ENCODE measurements around the gene TMC6. TPM values are rescaled to one million over a fixed set of nuclear protein-coding genes. Genes with fewer than 3 reads are reported as not detected.

Gene TMC6
- total and polyA plus RNA-seq, 12 donors: 2.5 to 79.0 (median 19.1) TPM

DNA sequence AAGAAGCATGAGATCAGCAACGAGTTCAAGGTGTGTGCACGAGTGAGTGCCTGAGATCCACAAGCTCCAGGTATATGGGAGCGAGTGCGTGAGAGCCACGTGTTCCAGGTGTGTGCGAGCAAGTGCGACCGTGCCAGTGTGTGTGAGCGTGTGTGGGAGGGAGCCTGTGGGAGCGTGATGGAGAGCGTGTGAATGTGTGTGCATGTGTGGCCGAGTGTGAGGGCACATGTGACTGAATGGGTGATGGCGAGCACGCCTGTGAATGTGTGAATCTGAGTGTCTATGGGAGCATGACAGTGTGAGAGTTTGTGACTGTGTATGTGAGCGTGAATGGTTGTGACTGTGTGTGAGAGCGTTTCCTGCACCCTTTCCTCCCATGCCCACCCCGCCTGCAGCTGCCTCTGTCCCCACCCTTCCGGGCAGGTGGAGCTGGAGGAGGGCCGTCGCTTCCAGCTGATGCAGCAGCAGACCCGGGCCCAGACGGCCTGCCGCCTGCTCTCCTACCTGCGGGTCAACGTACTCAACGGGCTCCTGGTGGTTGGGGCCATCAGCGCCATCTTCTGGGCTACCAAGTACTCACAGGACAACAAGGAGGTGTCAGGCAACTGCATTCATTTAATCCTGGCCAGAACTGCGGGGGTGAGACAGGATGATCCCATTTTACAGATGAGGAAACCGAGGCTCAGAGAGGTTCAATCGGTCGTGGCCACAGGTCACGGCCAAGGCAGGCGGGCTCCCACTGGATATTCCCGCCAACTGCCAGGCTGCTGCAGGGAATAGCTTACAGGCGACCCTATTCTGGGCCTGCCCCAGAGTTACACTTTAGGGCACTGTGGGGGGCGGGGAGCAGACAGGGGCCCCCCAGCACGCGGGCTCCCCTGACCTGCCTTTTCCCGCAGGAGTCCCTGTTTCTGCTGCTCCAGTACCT lies 5.7 kb upstream of the TMC6 start:
- H3K4me3 ChIP-seq: no peak overlapping the region
- peaks cover 0 to 12% of the 10 kb centered on the region in 2 donors for H3K4me1 ChIP-seq (replicated peaks in 1 of 2)
- H3K27ac ChIP-seq: no peak overlapping the region
- no peak for TF ChIP-seq POLR2A (IDR thresholded peaks at IDR 0.05)
- TF ChIP-seq, protein P1, sequence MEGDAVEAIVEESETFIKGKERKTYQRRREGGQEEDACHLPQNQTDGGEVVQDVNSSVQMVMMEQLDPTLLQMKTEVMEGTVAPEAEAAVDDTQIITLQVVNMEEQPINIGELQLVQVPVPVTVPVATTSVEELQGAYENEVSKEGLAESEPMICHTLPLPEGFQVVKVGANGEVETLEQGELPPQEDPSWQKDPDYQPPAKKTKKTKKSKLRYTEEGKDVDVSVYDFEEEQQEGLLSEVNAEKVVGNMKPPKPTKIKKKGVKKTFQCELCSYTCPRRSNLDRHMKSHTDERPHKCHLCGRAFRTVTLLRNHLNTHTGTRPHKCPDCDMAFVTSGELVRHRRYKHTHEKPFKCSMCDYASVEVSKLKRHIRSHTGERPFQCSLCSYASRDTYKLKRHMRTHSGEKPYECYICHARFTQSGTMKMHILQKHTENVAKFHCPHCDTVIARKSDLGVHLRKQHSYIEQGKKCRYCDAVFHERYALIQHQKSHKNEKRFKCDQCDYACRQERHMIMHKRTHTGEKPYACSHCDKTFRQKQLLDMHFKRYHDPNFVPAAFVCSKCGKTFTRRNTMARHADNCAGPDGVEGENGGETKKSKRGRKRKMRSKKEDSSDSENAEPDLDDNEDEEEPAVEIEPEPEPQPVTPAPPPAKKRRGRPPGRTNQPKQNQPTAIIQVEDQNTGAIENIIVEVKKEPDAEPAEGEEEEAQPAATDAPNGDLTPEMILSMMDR (IDR thresholded peaks at IDR 0.05): peak in 5 of 6 experiments; percentile 22 to 45 (median 40)
- 62 to 71% (median 63%) methylated on average over 21 to 39 of the region's 39 CpGs for WGBS, 4 donors
- no peaks in the 10 kb centered on the region for H3K9me3 ChIP-seq (replicated peaks in 1 of 3)
- peaks cover 11% of the 10 kb centered on the region for H3K27me3 ChIP-seq
- intact Hi-C loops (cut with DNase I): no loop called here
- DNase-seq: peak in 3 of 7 donors; percentile 37 to 52 (median 49)
- no peaks in the 10 kb centered on the region for H3K36me3 ChIP-seq (replicated peaks in 1 of 2)

DNA sequence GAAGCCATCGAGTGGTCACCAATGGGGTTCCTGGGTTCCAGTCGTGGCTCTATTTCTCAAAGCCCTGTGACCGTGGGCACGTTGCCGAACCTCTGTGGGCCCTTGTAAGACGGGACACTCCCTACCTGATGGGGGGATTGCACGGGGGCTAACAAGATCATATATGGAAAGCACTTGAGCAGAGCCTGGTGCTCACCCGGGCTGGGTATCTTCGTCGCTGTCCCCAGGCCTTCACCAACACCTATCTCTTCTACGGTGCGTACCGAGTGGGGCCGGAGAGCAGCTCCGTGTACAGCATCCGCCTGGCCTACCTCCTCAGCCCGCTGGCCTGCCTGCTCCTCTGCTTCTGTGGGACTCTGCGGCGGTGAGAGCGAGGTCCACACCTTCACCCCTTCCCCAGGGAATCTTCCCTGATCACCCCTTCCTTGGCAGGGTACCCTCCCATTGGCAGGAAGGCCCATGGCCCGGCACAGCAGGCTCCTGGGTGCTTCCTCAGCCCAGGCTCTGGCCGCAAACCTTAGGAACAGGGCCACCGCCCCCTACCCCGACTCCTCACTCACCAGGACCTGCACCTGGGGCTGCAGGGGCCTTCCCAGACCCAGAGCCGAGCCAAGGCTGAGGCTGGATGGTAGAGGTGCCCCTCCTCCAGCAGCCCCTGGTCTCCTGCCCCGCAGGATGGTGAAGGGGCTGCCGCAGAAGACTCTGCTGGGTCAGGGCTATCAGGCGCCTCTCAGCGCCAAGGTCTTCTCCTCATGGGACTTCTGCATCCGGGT lies 4.8 kb upstream of the TMC6 start:
- no peak overlapping the region for H3K4me3 ChIP-seq
- no peaks in the 10 kb centered on the region for H3K36me3 ChIP-seq (replicated peaks in 1 of 2)
- TF ChIP-seq, protein P1 (IDR thresholded peaks at IDR 0.05): no peak
- no peak for TF ChIP-seq POLR2A (IDR thresholded peaks at IDR 0.05)
- 84 to 89% (median 87%) methylated on average over 11 to 30 of the region's 30 CpGs for WGBS, 4 donors
- intact Hi-C loops (cut with DNase I): no loop called here
- no peak for DNase-seq
- H3K4me1 ChIP-seq (replicated peaks in 1 of 2): peaks cover 6 to 21% of the 10 kb centered on the region in 2 donors
- no peak overlapping the region for H3K27ac ChIP-seq
- no peaks in the 10 kb centered on the region for H3K9me3 ChIP-seq (replicated peaks in 1 of 3)
- peaks cover 11% of the 10 kb centered on the region for H3K27me3 ChIP-seq

DNA sequence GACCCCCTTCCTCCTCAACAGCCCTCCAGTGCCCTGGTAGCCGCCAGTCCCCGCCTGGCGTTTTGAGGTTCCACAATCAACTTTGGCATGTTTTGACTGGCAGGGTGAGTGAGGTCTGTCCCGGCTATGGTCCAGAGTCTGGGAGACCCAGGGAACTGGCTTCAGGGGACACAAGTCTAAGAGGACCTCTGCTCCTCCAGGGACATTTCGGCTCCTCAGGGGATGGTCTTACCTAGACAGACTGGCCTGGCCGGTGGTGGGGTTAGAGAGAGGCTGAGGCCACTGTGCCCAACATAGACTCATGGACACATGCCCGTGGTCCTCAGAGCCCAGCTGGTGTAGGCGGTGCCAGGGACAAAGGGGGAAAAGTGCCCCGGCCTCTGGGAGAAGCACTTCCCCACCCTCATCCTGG lies 4.2 kb upstream of the TMC6 start:
- Histone ChIP-seq H3K9me3 (replicated peaks in 1 of 3) (no peaks in the 10 kb centered on the region), H3K27ac (no peak overlapping the region), H3K27me3 (peaks cover 11% of the 10 kb centered on the region), H3K36me3 (replicated peaks in 1 of 2) (no peaks in the 10 kb centered on the region), H3K4me1 (replicated peaks in 1 of 2) (peaks cover 9 to 27% of the 10 kb centered on the region in 2 donors), H3K4me3 (no peak overlapping the region)
- no peak for TF ChIP-seq POLR2A (IDR thresholded peaks at IDR 0.05)
- TF ChIP-seq, protein P1 (IDR thresholded peaks at IDR 0.05): no peak
- intact Hi-C loops (cut with DNase I): no loop called here
- DNase-seq: no peak
- 86 to 95% (median 89%) methylated on average over 5 to 9 of the region's 9 CpGs for WGBS, 4 donors

DNA sequence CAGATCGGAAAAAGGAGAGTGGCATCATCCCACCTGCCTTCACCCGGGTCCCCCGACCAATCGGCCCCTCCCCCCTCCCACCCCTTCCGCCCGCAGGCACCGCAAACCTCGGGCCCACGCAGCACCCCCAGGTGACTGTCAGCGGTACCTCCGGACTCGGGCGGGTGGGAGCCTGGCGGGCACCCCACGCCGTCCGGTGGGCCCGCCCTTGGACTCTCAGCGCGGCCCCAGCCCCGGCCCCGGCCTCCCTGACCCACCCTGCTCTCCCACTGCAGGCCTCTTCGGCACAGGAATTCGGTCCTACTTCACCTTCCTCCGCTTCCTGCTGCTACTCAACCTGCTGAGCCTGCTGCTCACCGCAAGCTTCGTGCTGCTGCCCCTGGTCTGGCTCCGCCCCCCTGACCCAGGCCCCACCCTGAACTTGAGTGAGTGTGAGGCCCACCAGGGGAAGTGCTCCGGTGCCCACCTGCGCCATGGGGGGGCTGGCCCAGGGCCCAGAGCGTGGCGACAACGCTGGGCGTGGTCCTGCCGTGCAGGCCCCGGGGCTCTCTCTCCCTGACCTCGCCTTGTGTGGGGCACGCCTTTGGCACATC lies 3.6 kb upstream of the TMC6 start:
- intact Hi-C loops (cut with DNase I): no loop called here
- H3K27me3 ChIP-seq: peaks cover 11% of the 10 kb centered on the region
- TF ChIP-seq, protein P1 (IDR thresholded peaks at IDR 0.05): no peak
- no peak for TF ChIP-seq POLR2A (IDR thresholded peaks at IDR 0.05)
- H3K9me3 ChIP-seq (replicated peaks in 1 of 3): no peaks in the 10 kb centered on the region
- 25 to 37% (median 34%) methylated on average over 4 to 38 of the region's 38 CpGs for WGBS, 4 donors
- H3K27ac ChIP-seq: peak overlapping the region in 1 of 5 donors; percentile 16
- no peak for DNase-seq
- H3K4me3 ChIP-seq: peak overlapping the region in 1 of 4 donors; percentile 39
- no peaks in the 10 kb centered on the region for H3K36me3 ChIP-seq (replicated peaks in 1 of 2)
- peaks cover 9 to 32% of the 10 kb centered on the region in 2 donors for H3K4me1 ChIP-seq (replicated peaks in 1 of 2)

Measured in adrenal gland (tissue), 12 donors.